Chondrocyte (in vitro differentiated cells): ENCODE data around the gene S100A4. TPM values are rescaled to one million over a fixed set of nuclear protein-coding genes. Genes with fewer than 3 reads are reported as not detected.
"Not testable (repeated sequence)": the region's sequence is repeated elsewhere in the genome, so short reads cannot be mapped to it uniquely, and the experiment has no call there.

Source experiments
- DNase-seq: peaks from one replicate; pipeline ENCODE4 v3.0.0; 2021; ENCODE audit warnings: mixed read lengths, low spot score
- H3K27ac Mint-ChIP-seq: one replicate; pipeline ENCODE4 v1.8.0; 2021; ENCODE audit warnings: mild to moderate bottlenecking, moderate library complexity, mixed read lengths; ENCODE audit not compliant: unreplicated experiment
- H3K27me3 Mint-ChIP-seq: 2 replicates; pipeline ENCODE4 v1.8.0; 2021; ENCODE audit warnings: low read depth, mixed read lengths
- H3K36me3 Mint-ChIP-seq: 2 replicates; pipeline ENCODE4 v1.8.0; 2021; ENCODE audit warnings: low read depth, mixed read lengths
- H3K4me1 Mint-ChIP-seq: 2 replicates; pipeline ENCODE4 v1.8.0; 2021; ENCODE audit warnings: low read depth, mild to moderate bottlenecking, mixed read lengths
- H3K4me3 Mint-ChIP-seq: one replicate; pipeline ENCODE4 v1.8.0; 2021; ENCODE audit warnings: mild to moderate bottlenecking, moderate library complexity, mixed read lengths; ENCODE audit not compliant: unreplicated experiment
- H3K9me3 Mint-ChIP-seq: 2 replicates; pipeline ENCODE4 v1.8.0; 2021; ENCODE audit warnings: low read depth, mixed read lengths
- total RNA-seq: library from RNA; stranded (reverse); gene quantifications from 3 replicates; pipeline ENCODE4 v1.2.1, GENCODE V29; 2021
- TF ChIP-seq, protein P1 (sequence below): fragments of 200-600 bp; sonication (generic); IDR thresholded peaks from 2 replicates; pipeline ENCODE4 v1.5.0; 2021; ENCODE audit warnings: antibody characterized with exemption, mild to moderate bottlenecking, moderate library complexity

Gene S100A4
- total RNA-seq, 1 donor from 2014 or later, result 388 TPM

DNA sequence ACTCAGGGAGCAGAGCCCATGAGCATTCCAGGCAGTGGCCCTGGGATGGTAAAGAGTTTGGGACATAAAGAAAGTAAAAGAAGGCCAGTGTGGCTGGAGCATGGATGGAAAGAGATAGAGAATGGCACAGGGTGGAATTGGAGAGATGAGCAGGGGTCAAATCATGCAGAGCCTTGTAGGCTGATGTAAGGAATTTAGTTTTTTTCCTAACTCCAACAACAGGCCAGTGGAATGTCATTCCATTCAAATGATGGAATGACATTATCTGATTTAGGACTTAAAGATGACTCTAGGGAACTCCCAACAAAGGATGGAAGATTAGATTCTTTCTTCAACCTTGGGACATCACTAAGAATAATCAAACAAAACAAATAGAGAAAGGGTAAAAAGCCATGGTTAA is 32.9 kb upstream of the S100A4 start:
- H3K27me3 Mint-ChIP-seq, result no peaks in the 10 kb centered on the region
- peaks cover 14% of the 10 kb centered on the region for H3K4me1 Mint-ChIP-seq
- H3K27ac Mint-ChIP-seq, result no peak overlapping the region
- no peak overlapping the region for H3K4me3 Mint-ChIP-seq
- H3K36me3 Mint-ChIP-seq, result no peaks in the 10 kb centered on the region
- no peak for DNase-seq
- no peaks in the 10 kb centered on the region for H3K9me3 Mint-ChIP-seq
- TF ChIP-seq, protein P1, sequence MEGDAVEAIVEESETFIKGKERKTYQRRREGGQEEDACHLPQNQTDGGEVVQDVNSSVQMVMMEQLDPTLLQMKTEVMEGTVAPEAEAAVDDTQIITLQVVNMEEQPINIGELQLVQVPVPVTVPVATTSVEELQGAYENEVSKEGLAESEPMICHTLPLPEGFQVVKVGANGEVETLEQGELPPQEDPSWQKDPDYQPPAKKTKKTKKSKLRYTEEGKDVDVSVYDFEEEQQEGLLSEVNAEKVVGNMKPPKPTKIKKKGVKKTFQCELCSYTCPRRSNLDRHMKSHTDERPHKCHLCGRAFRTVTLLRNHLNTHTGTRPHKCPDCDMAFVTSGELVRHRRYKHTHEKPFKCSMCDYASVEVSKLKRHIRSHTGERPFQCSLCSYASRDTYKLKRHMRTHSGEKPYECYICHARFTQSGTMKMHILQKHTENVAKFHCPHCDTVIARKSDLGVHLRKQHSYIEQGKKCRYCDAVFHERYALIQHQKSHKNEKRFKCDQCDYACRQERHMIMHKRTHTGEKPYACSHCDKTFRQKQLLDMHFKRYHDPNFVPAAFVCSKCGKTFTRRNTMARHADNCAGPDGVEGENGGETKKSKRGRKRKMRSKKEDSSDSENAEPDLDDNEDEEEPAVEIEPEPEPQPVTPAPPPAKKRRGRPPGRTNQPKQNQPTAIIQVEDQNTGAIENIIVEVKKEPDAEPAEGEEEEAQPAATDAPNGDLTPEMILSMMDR, result no peak

DNA sequence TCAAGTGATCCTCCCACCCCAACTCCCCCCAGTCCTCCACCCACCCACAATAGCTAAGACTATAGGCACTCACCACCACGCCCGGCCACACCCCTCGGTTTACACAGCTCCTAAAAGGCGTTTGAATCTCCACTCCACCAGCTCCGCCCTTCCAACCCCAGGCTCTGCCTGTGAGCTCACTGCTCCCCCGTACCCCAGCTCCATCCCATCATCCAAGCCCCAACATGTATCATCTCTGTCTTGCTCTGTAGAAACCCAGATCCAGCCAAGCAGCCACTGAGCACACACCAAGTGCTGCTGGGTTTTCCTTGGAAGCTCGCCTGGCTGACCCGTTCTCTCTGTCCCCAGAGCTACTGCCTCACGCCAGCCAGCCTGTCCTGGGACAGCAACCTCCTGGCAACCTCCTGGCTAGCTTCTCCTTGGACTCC is 32.0 kb upstream of the S100A4 start:
- TF ChIP-seq, protein P1, result no peak
- H3K9me3 Mint-ChIP-seq, result no peaks in the 10 kb centered on the region
- H3K27me3 Mint-ChIP-seq, result no peaks in the 10 kb centered on the region
- H3K36me3 Mint-ChIP-seq, result no peaks in the 10 kb centered on the region
- no peak overlapping the region for H3K4me3 Mint-ChIP-seq
- peaks cover 22% of the 10 kb centered on the region for H3K4me1 Mint-ChIP-seq
- DNase-seq, result no peak
- H3K27ac Mint-ChIP-seq, result peak overlapping the region; percentile 13

DNA sequence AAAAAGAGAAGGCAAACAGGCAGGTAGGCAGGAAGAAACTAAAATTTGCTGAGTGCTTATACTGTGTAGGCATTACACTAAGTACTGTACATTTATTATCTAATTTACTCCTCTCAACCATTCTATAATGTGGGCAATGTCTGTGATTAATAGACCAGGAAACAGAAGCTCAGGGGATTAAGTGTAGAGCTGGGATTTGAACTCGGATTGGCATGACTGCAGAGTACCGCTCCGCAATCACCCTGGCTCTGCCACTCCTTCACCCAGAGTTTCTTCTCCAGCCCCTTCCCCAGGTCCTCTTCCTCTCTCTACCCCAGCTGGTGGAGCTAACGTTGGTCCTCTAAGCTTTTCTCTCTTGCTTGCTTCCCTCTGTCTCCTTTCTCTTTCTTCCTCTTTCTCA is 31.5 kb upstream of the S100A4 start:
- Mint-ChIP-seq H3K4me3 (no peak overlapping the region), H3K27me3 (no peaks in the 10 kb centered on the region), H3K27ac (no peak overlapping the region), H3K9me3 (no peaks in the 10 kb centered on the region), H3K4me1 (peaks cover 25% of the 10 kb centered on the region), H3K36me3 (no peaks in the 10 kb centered on the region)
- no peak for DNase-seq
- TF ChIP-seq, protein P1, result no peak

DNA sequence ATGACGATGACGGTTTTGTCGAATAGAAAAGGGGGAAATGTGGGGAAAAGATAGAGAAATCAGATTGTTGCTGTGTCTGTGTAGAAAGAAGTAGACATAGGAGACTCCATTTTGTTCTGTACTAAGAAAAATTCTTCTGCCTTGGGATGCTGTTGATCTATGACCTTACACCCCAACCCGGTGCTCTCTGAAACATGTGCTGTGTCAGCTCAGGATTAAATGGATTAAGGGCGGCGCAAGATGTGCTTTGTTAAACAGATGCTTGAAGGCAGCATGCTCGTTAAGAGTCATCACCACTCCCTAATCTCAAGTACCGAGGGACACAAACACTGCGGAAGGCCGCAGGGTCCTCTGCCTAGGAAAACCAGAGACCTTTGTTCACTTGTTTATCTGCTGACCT is 29.9 kb upstream of the S100A4 start:
- H3K27me3 Mint-ChIP-seq, H3K27ac Mint-ChIP-seq: not testable (repeated sequence)

DNA sequence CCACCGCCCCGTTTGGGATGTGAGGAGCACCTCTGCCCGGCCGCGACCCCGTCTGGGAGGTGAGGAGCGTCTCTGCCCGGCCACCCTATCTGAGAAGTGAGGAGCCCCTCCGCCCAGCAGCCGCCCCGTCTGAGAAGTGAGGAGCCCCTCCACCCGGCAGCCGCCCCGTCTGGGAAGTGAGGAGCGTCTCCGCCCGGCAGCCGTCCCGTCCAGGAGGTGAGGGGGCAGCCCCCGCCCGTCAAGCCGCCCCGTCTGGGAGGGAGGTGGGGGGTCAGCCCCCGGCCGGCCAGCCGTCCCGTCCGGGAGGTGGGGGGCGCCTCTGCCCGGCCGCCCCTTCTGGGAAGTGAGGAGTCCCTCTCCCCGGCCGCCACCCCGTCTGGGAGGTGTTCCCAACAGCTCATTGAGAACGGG is 29.5 kb upstream of the S100A4 start:
- H3K4me3 Mint-ChIP-seq, DNase-seq, H3K36me3 Mint-ChIP-seq, H3K9me3 Mint-ChIP-seq, H3K27me3 Mint-ChIP-seq, H3K27ac Mint-ChIP-seq: not testable (repeated sequence)
- peaks cover 32% of the 10 kb centered on the region for H3K4me1 Mint-ChIP-seq

More for the DNA sequence above, 29.9 kb upstream of the S100A4 start:
- H3K36me3 Mint-ChIP-seq, H3K9me3 Mint-ChIP-seq, H3K4me3 Mint-ChIP-seq, DNase-seq: not testable (repeated sequence)
- H3K4me1 Mint-ChIP-seq, result peaks cover 32% of the 10 kb centered on the region

DNA sequence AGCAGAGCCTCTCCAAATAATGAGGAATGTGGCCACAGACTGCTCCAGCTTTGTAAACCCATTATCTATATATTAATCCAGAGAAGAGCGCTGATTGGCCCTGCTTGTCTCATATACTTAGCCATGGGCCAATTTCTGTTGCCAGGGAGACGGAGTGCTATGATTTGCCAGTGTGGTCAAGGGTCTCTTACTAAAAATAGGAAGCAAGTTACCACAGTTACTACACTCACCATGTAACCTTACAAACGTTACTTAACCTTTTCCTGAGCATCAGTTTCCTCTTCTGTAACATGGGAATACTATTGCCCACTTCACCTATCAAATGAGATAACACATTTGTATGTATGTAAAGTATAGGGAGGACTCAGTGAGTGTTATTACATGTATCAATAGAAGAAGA is 27.7 kb upstream of the S100A4 start:
- DNase-seq, result no peak
- no peaks in the 10 kb centered on the region for H3K9me3 Mint-ChIP-seq
- H3K27ac Mint-ChIP-seq, result peak overlapping the region; percentile 72
- TF ChIP-seq, protein P1, result no peak
- H3K36me3 Mint-ChIP-seq, result no peaks in the 10 kb centered on the region
- no peaks in the 10 kb centered on the region for H3K27me3 Mint-ChIP-seq
- H3K4me1 Mint-ChIP-seq, result peaks cover 35% of the 10 kb centered on the region
- no peak overlapping the region for H3K4me3 Mint-ChIP-seq
